Stimulated activated CD8-positive, alpha-beta memory T cell treated with anti-CD3 and anti-CD28 coated beads, Interleukin-7, amount 100 ng/mL, for 1 hour (primary cell): ENCODE measurements around the gene TREML4.
"Not testable (repeated sequence)": the region's sequence is repeated elsewhere in the genome, so short reads cannot be mapped to it uniquely, and the experiment has no call there.

Experiments
- DNase-seq, 2 donors: peaks; one replicate each; pipeline ENCODE4 v3.0.0-alpha.2; 2020; ENCODE audit warnings: low read depth in 2 of 2

Gene TREML4

GRCh38 chr6:41204156-41204555 is 24.0 kb upstream of the TREML4 start:
- no peak for DNase-seq

GRCh38 chr6:41208439-41209106 is 19.6 kb upstream of the TREML4 start:
- DNase-seq = no peak

- no peak for DNase-seq
Measured at GRCh38 chr6:41209547-41210320, 18.4 kb upstream of the TREML4 start.

GRCh38 chr6:41214559-41215238 is 13.4 kb upstream of the TREML4 start:
- DNase-seq = no peak

GRCh38 chr6:41215777-41216176 is 12.4 kb upstream of the TREML4 start:
- DNase-seq = no peak

GRCh38 chr6:41216616-41217015 is 11.5 kb upstream of the TREML4 start:
- DNase-seq = no peak

- no peak for DNase-seq
Measured at GRCh38 chr6:41222045-41222444, 6.1 kb upstream of the TREML4 start.

- no peak for DNase-seq
Measured at GRCh38 chr6:41222513-41222912, 5.6 kb upstream of the TREML4 start.

- no peak for DNase-seq
Measured at GRCh38 chr6:41224800-41225199, 3.3 kb upstream of the TREML4 start.

- DNase-seq = no peak
Measured at GRCh38 chr6:41226752-41227151, 1.4 kb upstream of the TREML4 start.

GRCh38 chr6:41228616-41229015 is 467 bp downstream of the TREML4 start:
- DNase-seq = no peak

GRCh38 chr6:41229721-41230120 is 1.6 kb downstream of the TREML4 start:
- no peak for DNase-seq

GRCh38 chr6:41231246-41231645 is 3.1 kb downstream of the TREML4 start:
- no peak for DNase-seq

GRCh38 chr6:41232667-41233066 is 4.5 kb downstream of the TREML4 start:
- no peak for DNase-seq

- no peak for DNase-seq
Measured at GRCh38 chr6:41236276-41236675, 8.1 kb downstream of the TREML4 start.

GRCh38 chr6:41237128-41237527 is 9.0 kb downstream of the TREML4 start:
- DNase-seq = no peak

- no peak for DNase-seq
Measured at GRCh38 chr6:41239467-41240159, 11.5 kb downstream of the TREML4 start.

GRCh38 chr6:41246529-41246928 is 18.4 kb downstream of the TREML4 start:
- DNase-seq = not testable (repeated sequence)

GRCh38 chr6:41247288-41247865 is 19.2 kb downstream of the TREML4 start:
- no peak for DNase-seq

GRCh38 chr6:41247882-41248705 is 19.9 kb downstream of the TREML4 start:
- DNase-seq = no peak
